RWPE2 (cell line): ENCODE results near the gene MYO18B.

Experiments
- ATAC-seq: fragments of 200-7000 bp; cut with Tn5 transposase; 3 replicates; pipeline ENCODE4 v1.9.1; 2021; ENCODE audit warnings: low read depth
- DNase-seq: peaks from one replicate; pipeline ENCODE4 v3.0.0-alpha.2; 2020; ENCODE audit warnings: low spot score
- H3K27ac ChIP-seq: fragments of 450-650 bp; 2 replicates; pipeline ENCODE4 v1.5.1; 2017; ENCODE audit warnings: mild to moderate bottlenecking; ENCODE audit not compliant: poor library complexity, severe bottlenecking
- H3K27me3 ChIP-seq: fragments of 250-450 bp; sonication (Bioruptor Pico); 2 replicates; pipeline ENCODE4 v1.5.1; 2021; ENCODE audit warnings: mild to moderate bottlenecking, moderate library complexity; ENCODE audit not compliant: insufficient read depth, poor library complexity, severe bottlenecking
- H3K36me3 ChIP-seq: fragments of 250-450 bp; sonication (Bioruptor Pico); 2 replicates; pipeline ENCODE4 v1.5.1; 2020; ENCODE audit warnings: low read depth, mild to moderate bottlenecking, moderate library complexity
- H3K4me1 ChIP-seq: fragments of 250-450 bp; sonication (Bioruptor Pico); 2 replicates; pipeline ENCODE4 v1.5.1; 2021; ENCODE audit warnings: mild to moderate bottlenecking, moderate library complexity; ENCODE audit not compliant: insufficient read depth, poor library complexity, severe bottlenecking
- H3K4me3 ChIP-seq: fragments of 250-450 bp; sonication (Bioruptor Pico); 2 replicates; pipeline ENCODE4 v1.5.1; 2021; ENCODE audit warnings: mild to moderate bottlenecking, moderate library complexity; ENCODE audit not compliant: severe bottlenecking
- H3K9me3 ChIP-seq: fragments of 250-450 bp; sonication (Bioruptor Pico); 2 replicates; pipeline ENCODE4 v1.5.1; 2021; ENCODE audit warnings: mild to moderate bottlenecking, moderate library complexity; ENCODE audit not compliant: severe bottlenecking
- TF ChIP-seq, protein P1 (sequence below): fragments of 450-650 bp; IDR thresholded peaks from one replicate; pipeline ENCODE4 v1.5.1; 2017; ENCODE audit warnings: mild to moderate bottlenecking, moderate library complexity; ENCODE audit not compliant: poor library complexity, severe bottlenecking

The MYO18B gene

DNA sequence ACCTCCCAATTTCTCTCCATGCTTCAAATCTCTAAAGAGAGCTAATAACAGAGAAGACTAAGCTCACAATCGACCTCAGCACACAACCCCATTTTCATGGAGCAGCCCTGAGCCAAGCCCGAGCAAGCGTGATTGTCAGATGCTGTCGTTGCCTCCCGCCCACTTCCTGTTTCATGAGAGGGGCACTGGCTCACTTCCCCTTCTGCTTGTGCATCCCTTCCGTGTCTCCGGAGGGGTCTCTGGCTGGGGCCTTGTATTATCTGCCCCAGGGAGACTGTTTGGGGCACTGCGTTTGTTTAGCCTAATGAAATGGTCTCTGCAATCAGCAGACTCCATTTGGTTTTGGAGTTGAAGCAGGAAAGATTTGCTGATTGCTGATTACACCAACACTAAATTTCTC lies 246.0 kb downstream of the MYO18B start:
- ATAC-seq, result no peak
- Histone ChIP-seq H3K9me3 (no peaks in the 10 kb centered on the region), H3K27ac (no peak overlapping the region), H3K4me3 (no peak overlapping the region), H3K36me3 (no peaks in the 10 kb centered on the region), H3K4me1 (no peaks in the 10 kb centered on the region), H3K27me3 (peaks cover 39% of the 10 kb centered on the region)
- TF ChIP-seq, protein P1, sequence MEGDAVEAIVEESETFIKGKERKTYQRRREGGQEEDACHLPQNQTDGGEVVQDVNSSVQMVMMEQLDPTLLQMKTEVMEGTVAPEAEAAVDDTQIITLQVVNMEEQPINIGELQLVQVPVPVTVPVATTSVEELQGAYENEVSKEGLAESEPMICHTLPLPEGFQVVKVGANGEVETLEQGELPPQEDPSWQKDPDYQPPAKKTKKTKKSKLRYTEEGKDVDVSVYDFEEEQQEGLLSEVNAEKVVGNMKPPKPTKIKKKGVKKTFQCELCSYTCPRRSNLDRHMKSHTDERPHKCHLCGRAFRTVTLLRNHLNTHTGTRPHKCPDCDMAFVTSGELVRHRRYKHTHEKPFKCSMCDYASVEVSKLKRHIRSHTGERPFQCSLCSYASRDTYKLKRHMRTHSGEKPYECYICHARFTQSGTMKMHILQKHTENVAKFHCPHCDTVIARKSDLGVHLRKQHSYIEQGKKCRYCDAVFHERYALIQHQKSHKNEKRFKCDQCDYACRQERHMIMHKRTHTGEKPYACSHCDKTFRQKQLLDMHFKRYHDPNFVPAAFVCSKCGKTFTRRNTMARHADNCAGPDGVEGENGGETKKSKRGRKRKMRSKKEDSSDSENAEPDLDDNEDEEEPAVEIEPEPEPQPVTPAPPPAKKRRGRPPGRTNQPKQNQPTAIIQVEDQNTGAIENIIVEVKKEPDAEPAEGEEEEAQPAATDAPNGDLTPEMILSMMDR, result no peak
- DNase-seq, result no peak

DNA sequence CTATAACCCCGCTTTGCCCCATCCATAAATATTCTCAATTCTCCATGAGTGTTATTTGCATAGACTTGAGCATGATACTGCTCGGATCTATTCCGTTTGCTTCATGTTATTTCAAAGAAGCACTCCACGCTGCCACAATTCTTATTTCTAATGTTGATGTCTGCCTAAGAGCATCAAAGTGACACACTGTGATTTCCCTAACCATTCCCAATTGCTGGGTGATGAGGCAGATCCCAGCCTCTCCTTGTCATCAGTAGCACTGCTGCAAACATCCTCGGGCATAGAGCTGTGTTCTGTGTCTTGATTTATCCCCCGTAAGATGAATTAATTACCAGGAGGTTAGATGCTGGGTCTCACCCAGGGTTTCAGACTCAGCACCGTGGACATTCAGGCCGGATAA lies 249.0 kb downstream of the MYO18B start:
- Histone ChIP-seq H3K4me3 (no peak overlapping the region), H3K9me3 (no peaks in the 10 kb centered on the region), H3K27me3 (peaks cover 41% of the 10 kb centered on the region), H3K27ac (no peak overlapping the region), H3K36me3 (no peaks in the 10 kb centered on the region), H3K4me1 (no peaks in the 10 kb centered on the region)
- TF ChIP-seq, protein P1, result no peak
- ATAC-seq, result no peak
- no peak for DNase-seq

DNA sequence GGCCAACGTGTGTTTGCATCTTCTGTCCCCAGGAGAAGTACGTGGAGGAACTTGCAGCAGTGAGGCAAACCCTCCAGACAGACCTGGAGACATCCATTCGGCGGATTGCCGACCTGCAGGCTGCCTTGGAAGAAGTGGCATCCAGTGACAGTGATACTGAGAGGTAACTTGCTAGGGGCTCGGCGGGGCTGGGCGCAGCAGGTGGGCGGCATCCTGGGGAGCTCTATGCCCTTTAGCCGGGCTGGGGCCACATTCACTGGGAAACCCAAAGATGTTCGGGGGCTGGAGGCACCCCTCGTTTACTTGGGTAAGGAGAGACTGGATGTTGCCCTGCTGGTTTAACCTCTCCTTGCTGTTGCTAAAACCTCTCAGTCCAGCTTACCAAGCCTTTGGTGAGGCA lies 250.3 kb downstream of the MYO18B start:
- H3K36me3 ChIP-seq, result no peaks in the 10 kb centered on the region
- H3K4me3 ChIP-seq, result no peak overlapping the region
- TF ChIP-seq, protein P1, result no peak
- H3K9me3 ChIP-seq, result no peaks in the 10 kb centered on the region
- ATAC-seq (no peak), DNase-seq (no peak)
- no peaks in the 10 kb centered on the region for H3K4me1 ChIP-seq
- peaks cover 33% of the 10 kb centered on the region for H3K27me3 ChIP-seq
- no peak overlapping the region for H3K27ac ChIP-seq

DNA sequence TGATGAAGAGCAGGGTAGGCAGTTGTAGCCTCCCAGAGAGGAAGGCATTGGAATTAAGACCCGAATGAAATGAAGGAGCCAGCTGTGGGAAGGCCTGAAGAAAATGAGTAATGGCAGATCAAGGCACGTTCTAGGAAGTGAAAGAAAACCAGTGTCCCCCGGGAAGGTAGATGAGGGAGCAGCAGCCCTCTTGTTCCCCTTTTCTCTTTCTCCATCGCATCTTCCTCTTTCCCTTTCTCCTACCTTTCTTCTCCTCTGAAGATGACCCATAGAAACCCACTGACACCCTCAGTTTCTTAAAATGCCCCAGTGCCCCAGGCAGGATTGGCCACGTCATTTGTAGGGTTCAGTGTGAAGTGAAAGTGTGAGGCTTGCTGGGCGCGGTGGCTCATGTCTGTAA lies 254.7 kb downstream of the MYO18B start:
- no peak overlapping the region for H3K27ac ChIP-seq
- DNase-seq, result no peak
- no peaks in the 10 kb centered on the region for H3K36me3 ChIP-seq
- H3K4me3 ChIP-seq, result no peak overlapping the region
- peaks cover 12% of the 10 kb centered on the region for H3K27me3 ChIP-seq
- H3K9me3 ChIP-seq, result no peaks in the 10 kb centered on the region
- H3K4me1 ChIP-seq, result no peaks in the 10 kb centered on the region
- TF ChIP-seq, protein P1, result no peak
- no peak for ATAC-seq

DNA sequence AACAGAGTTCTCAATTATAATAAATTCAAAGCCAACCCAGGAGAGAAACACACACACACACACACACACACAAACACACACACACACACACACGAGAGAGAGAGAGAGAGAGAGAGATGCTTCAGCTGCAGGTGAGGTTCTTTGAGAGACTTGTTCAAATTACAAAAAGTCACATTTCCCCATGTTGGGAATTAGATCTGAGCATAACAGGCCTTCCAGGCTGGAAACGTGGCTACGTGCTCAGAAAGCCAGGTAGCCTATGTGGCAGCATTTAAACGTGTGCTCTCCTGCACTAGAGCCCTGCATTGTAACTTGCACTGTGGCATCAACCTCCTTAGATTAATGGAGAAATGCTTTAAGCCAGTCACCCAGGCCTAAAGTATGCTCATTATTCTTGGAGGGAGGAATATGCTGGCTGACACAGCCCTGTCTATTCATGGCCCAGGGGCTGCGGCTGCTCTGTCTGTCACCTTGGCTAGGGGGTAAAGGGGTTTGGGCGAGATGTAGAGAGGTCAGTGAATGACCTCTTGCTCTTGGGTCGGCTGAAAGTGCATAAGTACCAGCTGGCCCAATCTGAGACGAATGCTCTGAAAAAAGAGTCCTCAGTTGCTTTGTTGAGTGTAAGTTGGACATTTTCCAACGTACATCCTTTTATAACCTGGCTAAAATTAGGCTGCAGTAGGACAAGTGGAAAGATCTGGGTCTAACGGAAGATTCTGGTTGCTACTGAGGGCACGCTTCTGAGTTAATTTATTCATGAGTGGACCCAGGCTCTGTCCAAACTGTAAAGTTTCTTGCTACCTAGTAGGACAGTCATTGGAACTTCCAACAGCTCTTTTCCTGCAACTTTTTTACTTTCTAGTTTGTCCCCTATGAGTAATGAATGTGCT lies 256.1 kb downstream of the MYO18B start:
- Histone ChIP-seq H3K27ac (no peak overlapping the region), H3K4me1 (no peaks in the 10 kb centered on the region), H3K36me3 (no peaks in the 10 kb centered on the region), H3K9me3 (no peaks in the 10 kb centered on the region), H3K27me3 (peaks cover 5% of the 10 kb centered on the region), H3K4me3 (no peak overlapping the region)
- ATAC-seq, result no peak
- no peak for DNase-seq
- TF ChIP-seq, protein P1, result no peak
